Mucosa of descending colon (tissue), 3 donors: ENCODE data around the gene PLPP3. TPM values are rescaled to one million over a fixed set of nuclear protein-coding genes. Genes with fewer than 3 reads are reported as not detected.

Experiments used
- ATAC-seq: fragments of 200-7000 bp; cut with Tn5 transposase; one replicate; pipeline ENCODE4 v1.9.1; 2020; ENCODE audit warnings: mild to moderate bottlenecking, moderate library complexity
- DNase-seq, 3 donors: peaks; one replicate each; pipeline ENCODE4 v3.0.0-alpha.2; 2020
- H3K36me3 ChIP-seq: fragments of 200-600 bp; one replicate; pipeline ENCODE4 v1.8.0; 2021; ENCODE audit warnings: low read depth, mild to moderate bottlenecking
- H3K4me1 ChIP-seq: fragments of 200-600 bp; one replicate; pipeline ENCODE4 v1.8.0; 2021; ENCODE audit warnings: low read depth, mild to moderate bottlenecking
- H3K4me3 ChIP-seq: fragments of 200-600 bp; one replicate; pipeline ENCODE4 v1.8.0; 2021; ENCODE audit warnings: mild to moderate bottlenecking
- H3K9me3 ChIP-seq: fragments of 200-600 bp; one replicate; pipeline ENCODE4 v1.8.0; 2021; ENCODE audit warnings: mild to moderate bottlenecking
- intact Hi-C, 2 donors: fragments of 100-400 bp; cut with DNase I in 1 of 2; cut with micrococcal nuclease in 1 of 2; formaldehyde crosslinking; loops; one replicate each; pipeline versions ENCODE4 v1.11.0 to v1.11.1; 2022; cut with DNase I, micrococcal nuclease
- total RNA-seq, 3 donors: library from RNA; stranded (reverse); fragmentation: NEBNext Ultra II Directional in 2 of 3; extraction: Animal tissue kit (Norgen Biotek cat#: 25700) in 2 of 3; gene quantifications; one replicate each; pipeline versions ENCODE4 v1.2.1 to v1.2.4, GENCODE V29; 2021 to 2023
- TF ChIP-seq, protein P1 (sequence below): fragments of 200-600 bp; IDR thresholded peaks from one replicate; pipeline ENCODE4 v1.8.0; 2022; ENCODE audit warnings: antibody characterized with exemption, mild to moderate bottlenecking
- donor health status: DM: no; HTN: no; CAD: no; lungs with moderate emphysema.
- donor health status: DM: no; HTN: no; CAD: no.
- donor health status: DM: no; HTN: yes; CAD: no.

The PLPP3 gene
- total RNA-seq, 3 donors from 2014 or later, result 25.3 to 80.5 (median 42.3) TPM

DNA sequence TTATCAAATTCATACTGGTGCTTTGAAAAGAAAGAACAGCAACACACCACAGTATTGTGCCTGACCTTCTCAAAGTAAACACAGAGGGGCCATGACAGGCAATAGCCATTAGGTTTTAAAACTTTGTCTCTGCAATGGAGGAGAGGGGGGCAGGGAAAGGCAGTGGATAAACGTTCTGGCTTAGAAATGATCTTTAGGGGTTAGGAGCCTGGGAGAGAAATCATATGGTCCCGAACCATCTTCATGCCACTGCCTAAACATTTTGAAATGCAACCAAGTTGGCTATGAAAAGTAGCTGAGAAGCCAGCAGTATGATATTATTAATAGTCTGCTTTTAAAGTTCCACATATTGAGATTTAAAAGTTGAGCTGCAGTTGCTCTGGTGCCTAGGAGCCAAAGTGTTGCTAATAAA is 39.8 kb downstream of the PLPP3 start:
- TF ChIP-seq, protein P1, sequence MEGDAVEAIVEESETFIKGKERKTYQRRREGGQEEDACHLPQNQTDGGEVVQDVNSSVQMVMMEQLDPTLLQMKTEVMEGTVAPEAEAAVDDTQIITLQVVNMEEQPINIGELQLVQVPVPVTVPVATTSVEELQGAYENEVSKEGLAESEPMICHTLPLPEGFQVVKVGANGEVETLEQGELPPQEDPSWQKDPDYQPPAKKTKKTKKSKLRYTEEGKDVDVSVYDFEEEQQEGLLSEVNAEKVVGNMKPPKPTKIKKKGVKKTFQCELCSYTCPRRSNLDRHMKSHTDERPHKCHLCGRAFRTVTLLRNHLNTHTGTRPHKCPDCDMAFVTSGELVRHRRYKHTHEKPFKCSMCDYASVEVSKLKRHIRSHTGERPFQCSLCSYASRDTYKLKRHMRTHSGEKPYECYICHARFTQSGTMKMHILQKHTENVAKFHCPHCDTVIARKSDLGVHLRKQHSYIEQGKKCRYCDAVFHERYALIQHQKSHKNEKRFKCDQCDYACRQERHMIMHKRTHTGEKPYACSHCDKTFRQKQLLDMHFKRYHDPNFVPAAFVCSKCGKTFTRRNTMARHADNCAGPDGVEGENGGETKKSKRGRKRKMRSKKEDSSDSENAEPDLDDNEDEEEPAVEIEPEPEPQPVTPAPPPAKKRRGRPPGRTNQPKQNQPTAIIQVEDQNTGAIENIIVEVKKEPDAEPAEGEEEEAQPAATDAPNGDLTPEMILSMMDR, result no peak
- Histone ChIP-seq H3K4me1 (peaks cover 2% of the 10 kb centered on the region), H3K4me3 (no peak overlapping the region), H3K36me3 (no peaks in the 10 kb centered on the region), H3K9me3 (no peaks in the 10 kb centered on the region)
- DNase-seq (no peak), ATAC-seq (no peak)
- intact Hi-C loops, result no loop called here

DNA sequence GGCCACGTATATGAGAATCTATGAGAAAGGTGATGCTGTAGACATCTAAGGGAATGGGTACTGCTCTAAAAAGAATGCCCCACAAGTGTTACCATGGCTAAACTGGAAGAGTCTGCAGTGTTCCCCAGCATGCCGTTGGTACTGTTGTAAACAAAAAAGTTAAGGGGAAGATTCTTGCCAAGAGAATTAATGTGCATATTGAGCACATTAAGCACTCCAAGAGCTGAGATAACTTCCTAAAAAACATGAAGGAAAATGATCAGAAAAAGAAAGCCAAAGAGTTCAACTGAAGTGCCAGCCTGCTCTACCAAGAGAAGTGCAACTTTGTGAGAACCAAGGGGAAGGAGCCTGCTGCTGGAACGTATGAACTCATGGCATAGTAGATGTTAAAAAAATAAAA is 40.8 kb downstream of the PLPP3 start:
- TF ChIP-seq, protein P1, result no peak
- intact Hi-C loops, result no loop called here
- Histone ChIP-seq H3K4me3 (no peak overlapping the region), H3K9me3 (no peaks in the 10 kb centered on the region), H3K4me1 (peaks cover 2% of the 10 kb centered on the region), H3K36me3 (no peaks in the 10 kb centered on the region)
- DNase-seq (no peak), ATAC-seq (no peak)

DNA sequence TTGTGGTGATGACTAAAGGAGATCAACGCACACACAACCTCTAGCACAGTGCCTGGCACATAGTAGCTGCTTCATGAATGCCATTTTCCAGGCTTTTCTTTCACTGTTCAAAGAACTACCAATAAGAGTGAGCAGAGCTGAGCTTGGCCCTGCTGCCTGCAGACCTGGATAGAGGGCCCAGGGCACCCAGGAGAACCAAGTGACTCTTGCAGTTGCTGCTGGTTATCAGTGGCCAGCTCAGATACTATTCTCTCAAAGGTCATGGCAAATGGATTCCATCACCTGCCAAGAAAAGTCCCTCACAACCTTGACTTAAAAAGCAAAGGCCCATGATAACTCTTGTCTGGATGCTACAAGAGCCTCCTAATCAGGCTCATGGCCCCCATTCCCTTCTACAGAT is 41.7 kb downstream of the PLPP3 start:
- intact Hi-C loops, result no loop called here
- DNase-seq (no peak), ATAC-seq (no peak)
- no peak overlapping the region for H3K4me3 ChIP-seq
- peaks cover 2% of the 10 kb centered on the region for H3K4me1 ChIP-seq
- no peaks in the 10 kb centered on the region for H3K9me3 ChIP-seq
- H3K36me3 ChIP-seq, result no peaks in the 10 kb centered on the region
- TF ChIP-seq, protein P1, result no peak

DNA sequence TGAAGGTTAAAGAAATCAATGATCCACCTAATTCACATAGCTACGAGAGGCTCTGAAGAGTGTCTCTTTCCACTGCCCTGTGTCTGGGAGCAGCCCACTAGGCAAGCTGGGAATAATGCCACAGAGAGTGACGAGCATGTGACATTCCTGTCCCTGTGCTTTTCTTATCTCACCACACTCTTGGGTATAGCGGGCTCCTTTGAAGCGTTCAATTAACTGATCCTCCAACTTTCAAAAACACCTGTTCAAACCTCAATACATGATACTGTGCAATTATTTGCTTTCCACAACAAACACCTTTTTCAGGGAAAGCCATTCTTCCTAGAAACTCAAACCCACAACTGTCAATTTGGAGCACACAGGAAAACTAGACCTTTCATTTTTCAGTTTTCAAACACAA is 43.4 kb downstream of the PLPP3 start:
- Histone ChIP-seq H3K9me3 (no peaks in the 10 kb centered on the region), H3K4me1 (peaks cover 2% of the 10 kb centered on the region), H3K36me3 (no peaks in the 10 kb centered on the region), H3K4me3 (no peak overlapping the region)
- intact Hi-C loops, result no loop called here
- DNase-seq (no peak), ATAC-seq (peak; percentile 82)
- TF ChIP-seq, protein P1, result no peak

DNA sequence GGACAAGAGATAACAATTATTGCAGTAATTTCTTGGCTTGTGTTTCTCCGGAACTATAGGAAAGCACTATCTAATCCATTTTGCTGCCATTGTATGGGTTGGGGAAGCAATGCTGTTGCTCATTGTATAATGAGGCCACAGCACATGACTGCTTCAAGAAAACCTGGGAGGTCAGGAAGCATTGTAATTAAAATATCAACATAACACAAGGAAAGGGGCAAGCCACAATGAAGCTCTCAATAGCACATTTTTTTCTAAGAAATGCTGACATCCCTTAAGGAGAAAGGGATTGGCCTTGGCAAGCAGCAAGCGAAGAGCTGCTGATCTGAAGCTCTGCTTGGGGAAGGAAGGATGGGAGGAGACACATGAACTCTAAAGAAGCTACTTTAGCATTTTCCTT is 44.0 kb downstream of the PLPP3 start:
- DNase-seq (no peak), ATAC-seq (no peak)
- intact Hi-C loops, result no loop called here
- TF ChIP-seq, protein P1, result no peak
- Histone ChIP-seq H3K36me3 (no peaks in the 10 kb centered on the region), H3K9me3 (no peaks in the 10 kb centered on the region), H3K4me3 (no peak overlapping the region), H3K4me1 (no peaks in the 10 kb centered on the region)

DNA sequence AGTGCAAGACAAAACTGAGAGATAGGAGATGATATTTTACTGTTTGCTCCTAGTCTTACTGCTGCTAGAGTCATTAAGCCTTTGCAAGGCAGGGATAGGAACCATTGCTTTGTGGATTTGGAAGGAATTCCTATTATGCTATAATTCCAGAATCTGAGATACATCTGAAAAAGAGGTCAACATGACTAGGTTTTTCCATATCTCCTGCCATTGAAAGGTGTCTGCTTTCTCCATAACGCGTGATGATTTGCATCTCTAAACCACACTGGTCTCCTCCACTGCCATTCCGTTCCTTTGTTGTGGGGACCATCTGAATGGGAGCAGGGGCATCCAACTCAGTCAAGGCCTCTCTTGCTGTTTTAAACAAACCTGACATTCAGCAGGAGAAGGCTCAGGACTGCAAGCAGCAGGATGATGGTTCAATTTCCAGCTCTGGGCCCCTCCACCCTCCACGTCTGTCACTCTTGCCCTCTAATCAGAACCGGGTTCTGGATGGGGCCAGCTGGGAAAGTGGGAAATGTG is 45.2 kb downstream of the PLPP3 start:
- TF ChIP-seq, protein P1, result no peak
- H3K4me3 ChIP-seq, result no peak overlapping the region
- DNase-seq, result no peak
- intact Hi-C loops, result no loop called here
- no peaks in the 10 kb centered on the region for H3K36me3 ChIP-seq
- no peaks in the 10 kb centered on the region for H3K9me3 ChIP-seq
- no peaks in the 10 kb centered on the region for H3K4me1 ChIP-seq
- no peak for ATAC-seq
